DND-41 (cell line): Measurements from ENCODE around the gene TTC28.

ENCODE experiments used
- ATAC-seq: fragments of 200-7000 bp; cut with Tn5 transposase; 3 replicates; pipeline ENCODE4 v1.9.1; 2021; ENCODE audit warnings: low read depth; ENCODE audit not compliant: insufficient read depth
- DNase-seq: peaks from one replicate; pipeline ENCODE4 v3.0.0-alpha.2; 2020
- H2AFZ ChIP-seq: 2 replicates; pipeline ENCODE4 v1.6.0; 2012; ENCODE audit warnings: low read depth, low read length
- H3K27ac ChIP-seq: 2 replicates; pipeline ENCODE4 v1.5.1; 2012; ENCODE audit warnings: low read length, inconsistent platforms
- H3K27me3 ChIP-seq: fragments of 200-600 bp; sonication (generic); 2 replicates; pipeline ENCODE4 v1.6.0; 2012; ENCODE audit warnings: low read length, mild to moderate bottlenecking, inconsistent platforms; ENCODE audit not compliant: insufficient read depth, poor library complexity
- H3K36me3 ChIP-seq: 2 replicates; pipeline ENCODE4 v1.5.1; 2012; ENCODE audit warnings: low read length, inconsistent platforms; ENCODE audit not compliant: insufficient read depth
- H3K4me1 ChIP-seq: 2 replicates; pipeline ENCODE4 v1.5.1; 2012; ENCODE audit warnings: mild to moderate bottlenecking, low read length; ENCODE audit not compliant: insufficient read depth
- H3K4me2 ChIP-seq: 2 replicates; pipeline ENCODE4 v1.6.0; 2012; ENCODE audit warnings: mild to moderate bottlenecking, moderate library complexity, low read length, inconsistent platforms; ENCODE audit not compliant: insufficient read depth
- H3K4me3 ChIP-seq, 2 experiments: fragments of 200-600 bp in 1 of 2; shearing (Covaris generic) in 1 of 2; 2 replicates each; pipeline ENCODE4 v1.5.1; 2012 to 2016; ENCODE audit warnings: inconsistent platforms in 2 of 2, low read length in 2 of 2, mild to moderate bottlenecking in 2 of 2, low read depth in 1 of 2, moderate library complexity in 1 of 2
- H3K79me2 ChIP-seq: 2 replicates; pipeline ENCODE4 v1.6.0; 2012; ENCODE audit warnings: low read length, inconsistent platforms; ENCODE audit not compliant: insufficient read depth
- H3K9ac ChIP-seq: 2 replicates; pipeline ENCODE4 v1.6.0; 2012; ENCODE audit warnings: low read depth, mild to moderate bottlenecking, inconsistent platforms, low read length, moderate library complexity
- H3K9me3 ChIP-seq: 2 replicates; pipeline ENCODE4 v1.5.1; 2012; ENCODE audit warnings: low read length, moderate library complexity, mild to moderate bottlenecking, inconsistent platforms; ENCODE audit not compliant: insufficient read depth, severe bottlenecking
- H4K20me1 ChIP-seq: 2 replicates; pipeline ENCODE4 v1.6.0; 2012; ENCODE audit warnings: low read length; ENCODE audit not compliant: insufficient read depth
- EZH2 ChIP-seq: IDR thresholded peaks from 3 replicates; pipeline ENCODE4 v1.6.1; 2012; ENCODE audit warnings: borderline replicate concordance, low read depth, mild to moderate bottlenecking, moderate library complexity, low read length, inconsistent platforms; ENCODE audit not compliant: severe bottlenecking
- TF ChIP-seq, protein P1 (sequence below): IDR thresholded peaks from 2 replicates; pipeline ENCODE4 v1.5.1; 2012; ENCODE audit warnings: borderline replicate concordance, low read length, moderate library complexity, mild to moderate bottlenecking; ENCODE audit not compliant: poor library complexity, severe bottlenecking; ENCODE audit errors: extremely low read depth

The TTC28 gene

DNA sequence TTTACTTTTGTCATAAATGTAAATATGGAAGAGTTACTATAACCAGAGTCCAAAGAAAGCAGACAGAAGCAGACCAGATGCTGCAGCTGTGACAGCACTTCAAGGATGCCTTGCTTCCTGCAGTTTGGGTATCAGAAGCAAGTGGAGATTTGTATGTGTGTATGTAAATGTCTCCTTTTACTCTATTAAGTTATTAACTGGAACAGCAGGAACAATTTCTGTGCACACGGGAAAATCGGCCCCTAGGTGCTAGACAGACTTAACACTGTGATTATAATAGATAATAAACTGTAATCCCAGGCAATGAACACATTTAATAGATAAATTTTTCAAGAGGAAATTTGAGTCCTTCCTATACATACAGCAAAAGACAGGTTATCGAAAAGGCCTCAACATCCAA is 582.0 kb downstream of the TTC28 start:
- Histone ChIP-seq H3K4me3 (no peak overlapping the region), H3K9ac (no peak overlapping the region), H2AFZ (no peak overlapping the region), H3K36me3 (peaks cover 94% of the 10 kb centered on the region), H3K9me3 (no peaks in the 10 kb centered on the region), H3K27me3 (no peaks in the 10 kb centered on the region), H3K4me2 (no peak overlapping the region), H4K20me1 (no peaks in the 10 kb centered on the region), H3K27ac (no peak overlapping the region), H3K79me2 (no peaks in the 10 kb centered on the region), H3K4me1 (no peaks in the 10 kb centered on the region)
- no peak for ATAC-seq
- no peak for DNase-seq
- TF ChIP-seq EZH2 = no peak
- TF ChIP-seq, protein P1, sequence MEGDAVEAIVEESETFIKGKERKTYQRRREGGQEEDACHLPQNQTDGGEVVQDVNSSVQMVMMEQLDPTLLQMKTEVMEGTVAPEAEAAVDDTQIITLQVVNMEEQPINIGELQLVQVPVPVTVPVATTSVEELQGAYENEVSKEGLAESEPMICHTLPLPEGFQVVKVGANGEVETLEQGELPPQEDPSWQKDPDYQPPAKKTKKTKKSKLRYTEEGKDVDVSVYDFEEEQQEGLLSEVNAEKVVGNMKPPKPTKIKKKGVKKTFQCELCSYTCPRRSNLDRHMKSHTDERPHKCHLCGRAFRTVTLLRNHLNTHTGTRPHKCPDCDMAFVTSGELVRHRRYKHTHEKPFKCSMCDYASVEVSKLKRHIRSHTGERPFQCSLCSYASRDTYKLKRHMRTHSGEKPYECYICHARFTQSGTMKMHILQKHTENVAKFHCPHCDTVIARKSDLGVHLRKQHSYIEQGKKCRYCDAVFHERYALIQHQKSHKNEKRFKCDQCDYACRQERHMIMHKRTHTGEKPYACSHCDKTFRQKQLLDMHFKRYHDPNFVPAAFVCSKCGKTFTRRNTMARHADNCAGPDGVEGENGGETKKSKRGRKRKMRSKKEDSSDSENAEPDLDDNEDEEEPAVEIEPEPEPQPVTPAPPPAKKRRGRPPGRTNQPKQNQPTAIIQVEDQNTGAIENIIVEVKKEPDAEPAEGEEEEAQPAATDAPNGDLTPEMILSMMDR = no peak

DNA sequence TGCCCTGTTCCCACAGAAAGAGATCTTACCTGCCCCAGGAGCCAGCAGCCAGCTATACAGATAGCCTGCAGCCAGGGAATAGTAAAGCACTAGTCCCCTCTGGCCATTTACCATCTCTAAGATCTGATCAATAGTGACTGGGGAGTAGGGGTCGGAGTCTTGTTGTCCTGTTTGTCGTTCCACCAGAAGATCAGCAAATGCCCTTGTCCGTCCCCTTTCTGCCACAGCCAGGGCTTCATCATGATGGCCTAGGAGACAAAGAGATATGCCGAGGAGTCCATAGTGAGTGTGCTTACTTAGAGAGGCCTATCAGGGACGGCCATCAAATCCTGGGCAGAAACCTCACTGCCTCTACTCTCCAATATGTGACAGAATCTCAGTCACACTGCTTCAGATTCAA is 583.5 kb downstream of the TTC28 start:
- Histone ChIP-seq H3K4me1 (no peaks in the 10 kb centered on the region), H3K36me3 (peaks cover 96% of the 10 kb centered on the region), H3K27ac (no peak overlapping the region), H3K27me3 (no peaks in the 10 kb centered on the region), H3K4me2 (no peak overlapping the region), H3K4me3 (no peak overlapping the region), H4K20me1 (no peaks in the 10 kb centered on the region), H3K9ac (no peak overlapping the region), H3K79me2 (no peaks in the 10 kb centered on the region), H3K9me3 (no peaks in the 10 kb centered on the region), H2AFZ (no peak overlapping the region)
- no peak for ATAC-seq
- TF ChIP-seq EZH2 = no peak
- TF ChIP-seq, protein P1 = no peak
- DNase-seq = no peak

DNA sequence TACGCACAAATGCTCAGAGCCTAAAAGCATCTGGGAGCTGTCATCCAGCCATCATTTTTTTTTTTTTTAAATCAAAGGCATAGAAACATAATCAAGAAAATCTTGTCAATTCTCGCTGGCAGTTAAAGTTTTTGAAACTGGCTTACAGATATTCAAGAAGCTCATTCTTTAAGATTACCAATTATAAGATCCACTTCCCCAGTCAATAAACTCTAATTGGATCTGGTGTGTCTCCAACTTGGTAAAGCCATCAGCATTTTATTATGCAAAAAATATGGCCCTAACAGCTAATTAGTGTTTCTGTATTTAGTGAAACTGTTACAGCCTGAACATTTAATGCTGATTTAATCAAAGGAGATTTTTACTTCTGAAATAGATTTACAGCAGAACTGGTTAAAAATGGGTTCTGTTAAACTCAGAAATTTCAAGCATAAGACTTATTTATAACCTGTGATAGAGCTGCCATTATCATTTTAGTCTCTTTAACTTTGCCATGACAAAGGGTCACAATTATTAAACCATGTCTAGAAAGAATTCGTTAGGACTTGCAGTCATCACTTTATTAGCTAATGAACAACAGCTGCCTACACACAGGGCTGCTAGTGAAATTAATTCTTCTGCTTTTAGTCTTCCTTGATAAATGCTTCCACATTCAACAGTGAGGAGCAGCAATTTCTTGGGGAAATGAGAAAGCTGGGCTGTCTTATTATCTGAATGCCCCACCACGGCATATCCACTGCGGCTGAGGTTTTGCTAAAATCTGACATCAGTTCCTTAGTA is 584.1 kb downstream of the TTC28 start:
- TF ChIP-seq, protein P1 = no peak
- TF ChIP-seq EZH2 = no peak
- no peaks in the 10 kb centered on the region for H3K9me3 ChIP-seq
- no peaks in the 10 kb centered on the region for H4K20me1 ChIP-seq
- H2AFZ ChIP-seq = no peak overlapping the region
- no peak for ATAC-seq
- no peaks in the 10 kb centered on the region for H3K27me3 ChIP-seq
- H3K4me3 ChIP-seq = no peak overlapping the region
- no peak for DNase-seq
- H3K79me2 ChIP-seq = no peaks in the 10 kb centered on the region
- H3K27ac ChIP-seq = no peak overlapping the region
- no peak overlapping the region for H3K9ac ChIP-seq
- H3K4me1 ChIP-seq = no peaks in the 10 kb centered on the region
- no peak overlapping the region for H3K4me2 ChIP-seq
- H3K36me3 ChIP-seq = peaks cover 96% of the 10 kb centered on the region
